Measurements from ENCODE around the gene PPDPF.

GRCh38 chr20:63560333-63560805, 39.8 kb downstream of the PPDPF start:
- TF ChIP-seq CTCF (IDR thresholded peaks at IDR 0.05; ENCODE audit: poor library complexity, severe bottlenecking) (no peak), EZH2 (IDR thresholded peaks at IDR 0.05; ENCODE audit: borderline replicate concordance, insufficient read depth, low read length, poor library complexity, severe bottlenecking) (no peak), POLR2AphosphoS5 (IDR thresholded peaks at IDR 0.05) (no peak), REST (IDR thresholded peaks at IDR 0.05; ENCODE audit: borderline replicate concordance) (no peak), SMC3 (conservative IDR thresholded peaks at IDR 0.05; ENCODE audit: poor library complexity) (no peak), RAD21 (conservative IDR thresholded peaks at IDR 0.05) (no peak)
